ENCODE data around the gene SLC5A11.

Gene SLC5A11

GRCh38 chr16:24822542-24822941 is 23.2 kb upstream of the SLC5A11 start:
- DNase-seq (ENCODE audit: low read depth) = no peak
- no peak for TF ChIP-seq CTCF (conservative IDR thresholded peaks at IDR 0.05; ENCODE audit: control insufficient read depth, insufficient read depth, low read depth, low read length)
- no peak overlapping the region for H3K4me3 ChIP-seq (ENCODE audit: control insufficient read depth, low read depth, low read length)

GRCh38 chr16:24822974-24823373 is 22.8 kb upstream of the SLC5A11 start:
- TF ChIP-seq CTCF (conservative IDR thresholded peaks at IDR 0.05; ENCODE audit: control insufficient read depth, insufficient read depth, low read depth, low read length) = no peak
- DNase-seq (ENCODE audit: low read depth) = peak; percentile 9
- H3K4me3 ChIP-seq (ENCODE audit: control insufficient read depth, low read depth, low read length) = no peak overlapping the region

- no peak for DNase-seq (ENCODE audit: low read depth)
- TF ChIP-seq CTCF (conservative IDR thresholded peaks at IDR 0.05; ENCODE audit: control insufficient read depth, insufficient read depth, low read depth, low read length) = no peak
- H3K4me3 ChIP-seq (ENCODE audit: control insufficient read depth, low read depth, low read length) = no peak overlapping the region
These were observed 20.1 kb upstream of the SLC5A11 start for GRCh38 chr16:24825696-24826095.

- TF ChIP-seq CTCF (conservative IDR thresholded peaks at IDR 0.05; ENCODE audit: control insufficient read depth, insufficient read depth, low read depth, low read length) = no peak
- DNase-seq (ENCODE audit: low read depth) = no peak
- H3K4me3 ChIP-seq (ENCODE audit: control insufficient read depth, low read depth, low read length) = no peak overlapping the region
These were observed 19.6 kb upstream of the SLC5A11 start for GRCh38 chr16:24826096-24826690.

- no peak overlapping the region for H3K4me3 ChIP-seq (ENCODE audit: control insufficient read depth, low read depth, low read length)
- no peak for TF ChIP-seq CTCF (conservative IDR thresholded peaks at IDR 0.05; ENCODE audit: control insufficient read depth, insufficient read depth, low read depth, low read length)
- no peak for DNase-seq (ENCODE audit: low read depth)
These were observed 18.8 kb upstream of the SLC5A11 start for GRCh38 chr16:24826817-24827566.

- TF ChIP-seq CTCF (conservative IDR thresholded peaks at IDR 0.05; ENCODE audit: control insufficient read depth, insufficient read depth, low read depth, low read length) = no peak
- DNase-seq (ENCODE audit: low read depth) = no peak
- no peak overlapping the region for H3K4me3 ChIP-seq (ENCODE audit: control insufficient read depth, low read depth, low read length)
These were observed 16.6 kb upstream of the SLC5A11 start for GRCh38 chr16:24829153-24829552.
